ENCODE results near the gene MRPL17.

The MRPL17 gene

GRCh38 chr11:6674862-6675261, 8.3 kb downstream of the MRPL17 start:
- H3K4me1 ChIP-seq (ENCODE audit: control insufficient read depth, insufficient read depth, low read length): no peaks in the 10 kb centered on the region
- no peaks in the 10 kb centered on the region for H3K27me3 ChIP-seq (ENCODE audit: control insufficient read depth, insufficient read depth, low read length)
- H3K27ac ChIP-seq (ENCODE audit: low read depth, low read length): no peak overlapping the region
- H3K4me3 ChIP-seq (ENCODE audit: low read length): no peak overlapping the region
- H3K36me3 ChIP-seq (ENCODE audit: control insufficient read depth, insufficient read depth, low read length): no peaks in the 10 kb centered on the region
- H3K9ac ChIP-seq (ENCODE audit: low read length): no peak overlapping the region

GRCh38 chr11:6674219-6674597, 8.9 kb downstream of the MRPL17 start:
- no peaks in the 10 kb centered on the region for H3K4me1 ChIP-seq (ENCODE audit: control insufficient read depth, insufficient read depth, low read length)
- no peaks in the 10 kb centered on the region for H3K36me3 ChIP-seq (ENCODE audit: control insufficient read depth, insufficient read depth, low read length)
- no peaks in the 10 kb centered on the region for H3K27me3 ChIP-seq (ENCODE audit: control insufficient read depth, insufficient read depth, low read length)
- no peak overlapping the region for H3K9ac ChIP-seq (ENCODE audit: low read length)
- H3K27ac ChIP-seq (ENCODE audit: low read depth, low read length): no peak overlapping the region
- H3K4me3 ChIP-seq (ENCODE audit: low read length): no peak overlapping the region

- no peak overlapping the region for H3K4me3 ChIP-seq (ENCODE audit: low read length)
- H3K27me3 ChIP-seq (ENCODE audit: control insufficient read depth, insufficient read depth, low read length): no peaks in the 10 kb centered on the region
- no peak overlapping the region for H3K27ac ChIP-seq (ENCODE audit: low read depth, low read length)
- H3K9ac ChIP-seq (ENCODE audit: low read length): no peak overlapping the region
- H3K4me1 ChIP-seq (ENCODE audit: control insufficient read depth, insufficient read depth, low read length): no peaks in the 10 kb centered on the region
- H3K36me3 ChIP-seq (ENCODE audit: control insufficient read depth, insufficient read depth, low read length): no peaks in the 10 kb centered on the region
Measured at GRCh38 chr11:6673523-6674218, 9.5 kb downstream of the MRPL17 start.

- no peaks in the 10 kb centered on the region for H3K4me1 ChIP-seq (ENCODE audit: control insufficient read depth, insufficient read depth, low read length)
Measured at GRCh38 chr11:6671991-6672390, 11.1 kb downstream of the MRPL17 start.

GRCh38 chr11:6670202-6670830, 12.8 kb downstream of the MRPL17 start:
- Histone ChIP-seq H3K9ac (ENCODE audit: low read length) (no peak overlapping the region), H3K4me1 (ENCODE audit: control insufficient read depth, insufficient read depth, low read length) (no peaks in the 10 kb centered on the region), H3K4me3 (ENCODE audit: low read length) (no peak overlapping the region), H3K27ac (ENCODE audit: low read depth, low read length) (no peak overlapping the region), H3K36me3 (ENCODE audit: control insufficient read depth, insufficient read depth, low read length) (no peaks in the 10 kb centered on the region), H3K27me3 (ENCODE audit: control insufficient read depth, insufficient read depth, low read length) (no peaks in the 10 kb centered on the region)

More at GRCh38 chr11:6671991-6672390, 11.1 kb downstream of the MRPL17 start:
- Histone ChIP-seq H3K9ac (ENCODE audit: low read length) (no peak overlapping the region), H3K27ac (ENCODE audit: low read depth, low read length) (no peak overlapping the region), H3K36me3 (ENCODE audit: control insufficient read depth, insufficient read depth, low read length) (no peaks in the 10 kb centered on the region), H3K4me3 (ENCODE audit: low read length) (no peak overlapping the region), H3K27me3 (ENCODE audit: control insufficient read depth, insufficient read depth, low read length) (no peaks in the 10 kb centered on the region)

- H3K27me3 ChIP-seq (ENCODE audit: control insufficient read depth, insufficient read depth, low read length): no peaks in the 10 kb centered on the region
- no peak overlapping the region for H3K4me3 ChIP-seq (ENCODE audit: low read length)
- H3K9ac ChIP-seq (ENCODE audit: low read length): no peak overlapping the region
- H3K36me3 ChIP-seq (ENCODE audit: control insufficient read depth, insufficient read depth, low read length): no peaks in the 10 kb centered on the region
- H3K27ac ChIP-seq (ENCODE audit: low read depth, low read length): no peak overlapping the region
- peaks cover 8% of the 10 kb centered on the region for H3K4me1 ChIP-seq (ENCODE audit: control insufficient read depth, insufficient read depth, low read length)
Measured at GRCh38 chr11:6667733-6668374, 15.3 kb downstream of the MRPL17 start.

- Histone ChIP-seq H3K27ac (ENCODE audit: low read depth, low read length) (no peak overlapping the region), H3K9ac (ENCODE audit: low read length) (no peak overlapping the region), H3K36me3 (ENCODE audit: control insufficient read depth, insufficient read depth, low read length) (no peaks in the 10 kb centered on the region), H3K4me1 (ENCODE audit: control insufficient read depth, insufficient read depth, low read length) (peaks cover 8% of the 10 kb centered on the region), H3K27me3 (ENCODE audit: control insufficient read depth, insufficient read depth, low read length) (no peaks in the 10 kb centered on the region), H3K4me3 (ENCODE audit: low read length) (no peak overlapping the region)
Measured at GRCh38 chr11:6666302-6667183, 16.6 kb downstream of the MRPL17 start.

GRCh38 chr11:6664551-6664950, 18.6 kb downstream of the MRPL17 start:
- H3K27ac ChIP-seq (ENCODE audit: low read depth, low read length): peak overlapping the region; percentile 27
- H3K27me3 ChIP-seq (ENCODE audit: control insufficient read depth, insufficient read depth, low read length): no peaks in the 10 kb centered on the region
- H3K9ac ChIP-seq (ENCODE audit: low read length): no peak overlapping the region
- no peak overlapping the region for H3K4me3 ChIP-seq (ENCODE audit: low read length)
- H3K4me1 ChIP-seq (ENCODE audit: control insufficient read depth, insufficient read depth, low read length): peaks cover 8% of the 10 kb centered on the region
- H3K36me3 ChIP-seq (ENCODE audit: control insufficient read depth, insufficient read depth, low read length): no peaks in the 10 kb centered on the region

- Histone ChIP-seq H3K9ac (ENCODE audit: low read length) (no peak overlapping the region), H3K4me1 (ENCODE audit: control insufficient read depth, insufficient read depth, low read length) (peaks cover 8% of the 10 kb centered on the region), H3K27me3 (ENCODE audit: control insufficient read depth, insufficient read depth, low read length) (no peaks in the 10 kb centered on the region), H3K4me3 (ENCODE audit: low read length) (peak overlapping the region; percentile 14), H3K36me3 (ENCODE audit: control insufficient read depth, insufficient read depth, low read length) (no peaks in the 10 kb centered on the region), H3K27ac (ENCODE audit: low read depth, low read length) (peak overlapping the region; percentile 76)
Measured at GRCh38 chr11:6663794-6664469, 19.2 kb downstream of the MRPL17 start.

- no peak overlapping the region for H3K9ac ChIP-seq (ENCODE audit: low read length)
- no peaks in the 10 kb centered on the region for H3K36me3 ChIP-seq (ENCODE audit: control insufficient read depth, insufficient read depth, low read length)
- H3K27me3 ChIP-seq (ENCODE audit: control insufficient read depth, insufficient read depth, low read length): peaks cover 4% of the 10 kb centered on the region
- no peak overlapping the region for H3K27ac ChIP-seq (ENCODE audit: low read depth, low read length)
- no peak overlapping the region for H3K4me3 ChIP-seq (ENCODE audit: low read length)
- peaks cover 8% of the 10 kb centered on the region for H3K4me1 ChIP-seq (ENCODE audit: control insufficient read depth, insufficient read depth, low read length)
Measured at GRCh38 chr11:6660712-6661111, 22.4 kb downstream of the MRPL17 start.

- no peak overlapping the region for H3K4me3 ChIP-seq (ENCODE audit: low read length)
Measured at GRCh38 chr11:6658647-6659046, 24.5 kb downstream of the MRPL17 start.

GRCh38 chr11:6657346-6657745, 25.8 kb downstream of the MRPL17 start:
- Histone ChIP-seq H3K36me3 (ENCODE audit: control insufficient read depth, insufficient read depth, low read length) (no peaks in the 10 kb centered on the region), H3K4me1 (ENCODE audit: control insufficient read depth, insufficient read depth, low read length) (peaks cover 9% of the 10 kb centered on the region), H3K9ac (ENCODE audit: low read length) (no peak overlapping the region), H3K4me3 (ENCODE audit: low read length) (no peak overlapping the region), H3K27me3 (ENCODE audit: control insufficient read depth, insufficient read depth, low read length) (peaks cover 4% of the 10 kb centered on the region), H3K27ac (ENCODE audit: low read depth, low read length) (no peak overlapping the region)

More at GRCh38 chr11:6658647-6659046, 24.5 kb downstream of the MRPL17 start:
- Histone ChIP-seq H3K27ac (ENCODE audit: low read depth, low read length) (no peak overlapping the region), H3K4me1 (ENCODE audit: control insufficient read depth, insufficient read depth, low read length) (peaks cover 14% of the 10 kb centered on the region), H3K9ac (ENCODE audit: low read length) (no peak overlapping the region), H3K36me3 (ENCODE audit: control insufficient read depth, insufficient read depth, low read length) (no peaks in the 10 kb centered on the region), H3K27me3 (ENCODE audit: control insufficient read depth, insufficient read depth, low read length) (peaks cover 4% of the 10 kb centered on the region)

Data from rectal smooth muscle tissue (tissue), 1 donor.